ENCODE results near the gene ULK4.

Gene ULK4

GRCh38 chr3:41627477-41628087 is 334.3 kb downstream of the ULK4 start:
- DNase-seq = no peak

GRCh38 chr3:41612853-41613252 is 349.1 kb downstream of the ULK4 start:
- DNase-seq = no peak

GRCh38 chr3:41611008-41611407 is 350.9 kb downstream of the ULK4 start:
- no peak for DNase-seq

DNA sequence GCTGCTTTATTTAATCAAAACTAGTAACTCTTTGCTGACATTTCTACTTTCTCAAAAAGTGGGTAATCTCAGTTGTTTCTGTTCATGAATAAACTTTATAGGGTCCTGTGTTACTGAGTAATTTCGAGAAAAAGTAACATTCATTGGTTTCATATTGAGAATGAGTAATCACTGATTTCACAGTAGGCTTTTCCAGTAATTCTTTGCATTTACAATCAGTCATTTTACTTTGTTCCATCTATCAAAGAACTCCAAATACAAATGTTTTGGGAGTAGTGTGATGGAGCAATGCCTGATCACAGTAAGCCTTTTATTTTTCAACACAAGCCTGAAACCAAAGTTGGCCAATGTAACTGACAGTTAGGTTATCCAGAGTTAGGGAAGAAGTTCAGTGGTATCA is 353.6 kb downstream of the ULK4 start:
- DNase-seq = no peak

- DNase-seq = no peak
Observed at GRCh38 chr3:41603807-41604206, 358.1 kb downstream of the ULK4 start.

GRCh38 chr3:41602121-41602520 is 359.8 kb downstream of the ULK4 start:
- no peak for DNase-seq

- DNase-seq = no peak
Observed at GRCh38 chr3:41601404-41601987, 360.4 kb downstream of the ULK4 start.

DNA sequence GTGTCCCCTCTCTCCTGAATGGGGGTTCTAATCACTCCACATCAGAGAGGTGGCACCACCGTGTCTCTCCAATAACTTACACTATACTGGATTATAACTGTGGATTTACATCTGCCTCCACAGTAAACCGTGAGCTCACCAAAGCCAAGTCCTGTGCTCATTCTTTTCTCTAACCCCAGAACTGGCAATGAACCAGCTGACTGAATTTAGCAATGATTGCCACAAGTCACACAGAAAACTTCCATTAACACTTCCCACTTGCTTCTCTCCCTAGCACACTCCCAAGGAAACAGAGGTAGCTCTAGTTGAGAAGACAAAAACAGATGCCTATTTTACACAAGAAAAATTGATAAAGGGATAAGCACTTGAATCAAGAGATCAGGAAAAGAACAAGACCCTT is 361.3 kb downstream of the ULK4 start:
- DNase-seq = no peak

GRCh38 chr3:41599127-41599484 is 362.8 kb downstream of the ULK4 start:
- no peak for DNase-seq

DNA sequence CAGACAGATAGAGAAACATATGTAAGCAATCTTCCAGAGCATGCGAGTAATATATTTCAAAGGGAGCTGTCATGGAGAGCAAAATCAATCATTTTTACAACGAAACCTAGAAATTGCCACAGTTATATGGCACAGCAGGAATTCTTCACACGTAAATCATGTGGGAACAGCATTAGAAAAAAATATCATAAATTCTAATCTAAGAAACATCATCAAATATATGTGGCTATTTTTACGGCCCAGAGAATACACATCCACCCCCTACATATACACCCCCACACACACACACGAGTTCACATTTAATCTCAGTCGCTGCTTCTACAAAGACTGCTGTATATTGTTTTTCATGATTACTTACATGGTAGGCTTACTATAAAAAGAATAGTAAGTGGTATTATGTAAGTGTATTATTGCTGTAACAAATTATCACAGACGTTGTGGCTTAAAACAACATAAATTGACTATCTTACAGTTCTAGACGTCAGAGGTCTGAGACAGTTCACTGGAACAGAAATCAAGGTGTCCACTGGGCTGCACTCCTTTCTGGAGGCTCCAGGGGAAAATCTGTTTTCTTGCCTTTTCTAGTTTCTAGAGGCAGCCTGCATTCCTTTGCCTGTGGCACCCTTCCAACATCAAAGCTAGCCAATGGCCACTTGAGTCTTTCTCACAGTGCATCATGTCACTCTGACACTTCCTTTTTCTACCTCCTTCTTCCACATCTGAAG is 363.3 kb downstream of the ULK4 start:
- no peak for DNase-seq

GRCh38 chr3:41593774-41594173 is 368.1 kb downstream of the ULK4 start:
- no peak for DNase-seq

GRCh38 chr3:41592753-41593510 is 369.0 kb downstream of the ULK4 start:
- no peak for DNase-seq

- no peak for DNase-seq
Observed at GRCh38 chr3:41583014-41583413, 378.9 kb downstream of the ULK4 start.

DNA sequence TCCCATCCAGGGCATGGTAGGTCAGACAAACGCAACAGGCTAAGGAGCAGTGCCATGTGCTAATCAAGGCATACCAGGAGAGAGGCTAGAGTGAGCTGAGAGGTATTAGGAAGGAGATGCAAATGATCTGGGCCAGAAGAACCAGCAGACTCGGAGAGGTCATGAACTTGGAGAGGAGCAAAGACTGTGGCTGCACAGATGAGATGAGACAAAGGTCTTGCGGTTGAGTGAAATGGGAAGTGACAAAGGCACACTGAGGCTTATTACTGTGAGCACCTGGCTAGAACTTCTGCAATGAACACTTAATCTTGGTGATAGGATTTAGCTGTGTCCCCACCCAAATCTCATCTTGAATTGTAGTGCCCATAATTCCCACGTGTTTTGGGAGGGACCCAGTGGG is 380.2 kb downstream of the ULK4 start:
- DNase-seq = no peak

- DNase-seq = no peak
Observed at GRCh38 chr3:41580274-41580959, 381.5 kb downstream of the ULK4 start.

- no peak for DNase-seq
Observed at GRCh38 chr3:41579861-41580260, 382.0 kb downstream of the ULK4 start.

- DNase-seq = no peak
Observed at GRCh38 chr3:41578798-41579197, 383.1 kb downstream of the ULK4 start.

- no peak for DNase-seq
Observed at GRCh38 chr3:41575724-41576123, 386.2 kb downstream of the ULK4 start.

DNA sequence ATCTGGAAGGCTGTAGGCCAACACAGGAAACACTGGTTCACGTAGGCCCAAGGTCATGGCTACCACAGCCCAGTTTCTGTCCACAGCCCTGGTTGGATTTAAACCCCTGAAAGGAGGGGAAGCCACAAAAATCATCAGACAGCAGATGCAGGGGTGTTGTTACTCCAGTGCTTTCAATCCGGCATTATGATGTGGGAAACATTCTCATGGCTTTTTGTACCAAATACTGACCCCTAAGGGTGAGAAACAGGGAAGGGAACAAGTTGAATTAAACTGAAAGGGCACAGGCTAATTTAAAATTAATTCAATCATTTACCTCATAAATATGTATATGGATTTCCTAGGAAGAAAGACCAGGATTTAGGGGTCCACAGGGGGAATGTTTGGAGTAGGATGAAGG is 387.0 kb downstream of the ULK4 start:
- DNase-seq = no peak

DNA sequence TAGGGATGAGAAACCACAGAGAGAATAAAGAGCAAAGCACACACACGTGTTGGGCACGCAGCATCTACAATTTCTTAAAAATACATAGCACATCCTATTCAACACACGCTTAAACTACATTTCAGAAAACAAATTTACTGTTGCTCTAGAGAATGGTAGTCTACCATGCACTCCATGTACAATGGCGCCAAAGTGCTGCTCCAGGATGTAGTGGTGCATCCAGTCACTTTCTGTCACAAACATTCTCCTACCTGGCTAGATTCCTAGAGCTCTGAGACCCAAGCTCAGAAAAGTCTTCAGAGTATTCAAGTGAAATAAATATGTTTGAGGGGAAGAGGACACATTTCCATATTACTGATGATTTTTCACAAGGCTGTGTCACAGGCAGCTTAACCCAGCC is 388.3 kb downstream of the ULK4 start:
- DNase-seq = no peak

GRCh38 chr3:41572092-41572491 is 389.8 kb downstream of the ULK4 start:
- DNase-seq = no peak

DNA sequence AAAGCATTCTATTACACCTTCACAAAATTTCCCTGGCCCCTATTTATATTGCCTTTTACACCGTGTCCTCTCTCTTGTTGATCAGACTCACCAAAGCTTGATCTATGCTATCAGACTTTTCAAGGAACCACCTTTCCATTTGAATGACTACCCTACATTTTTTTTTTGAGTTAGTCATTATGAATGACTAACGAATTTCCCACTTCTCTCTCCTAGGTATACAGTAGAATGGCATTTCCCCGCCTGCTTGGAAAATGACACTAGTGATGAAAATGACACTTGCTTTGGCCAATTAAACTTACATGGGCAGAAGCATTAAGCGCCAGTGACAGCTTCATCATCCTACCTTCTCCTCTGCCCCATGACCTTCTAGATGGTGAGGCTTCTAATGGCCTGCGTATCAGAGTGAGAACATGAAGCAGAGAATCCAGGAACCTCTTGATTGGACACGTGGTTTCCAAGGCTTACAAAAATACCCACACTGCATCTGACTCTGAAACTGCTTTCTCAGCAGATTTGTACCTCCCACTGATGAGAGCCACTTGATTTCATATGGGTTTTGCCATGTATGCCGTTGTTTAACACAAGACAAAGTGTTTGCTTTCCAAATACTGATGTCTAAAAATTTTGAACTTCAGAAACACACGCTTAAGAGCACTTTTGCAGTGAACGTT is 392.1 kb downstream of the ULK4 start:
- DNase-seq = no peak

Data from activated T-cell treated with anti-CD3 and anti-CD28 coated beads, Interleukin-2, amount 50 U/mL, for 48 hours (primary cell).